ENCODE results near the gene PDLIM7. TPM values are rescaled to one million over a fixed set of nuclear protein-coding genes. Genes with fewer than 3 reads are reported as not detected.

The PDLIM7 gene
- total RNA-seq, 1 donor, result 91.4 TPM

GRCh38 chr5:177524539-177524900, 27.1 kb upstream of the PDLIM7 start:
- DNase-seq (ENCODE audit: low read depth), result no peak
- no peak for TF ChIP-seq CTCF (IDR thresholded peaks at IDR 0.05; ENCODE audit: insufficient read depth, low read length)
- H3K4me3 ChIP-seq (ENCODE audit: low read depth, low read length), result no peak overlapping the region

GRCh38 chr5:177523711-177524538, 26.5 kb upstream of the PDLIM7 start:
- DNase-seq (ENCODE audit: low read depth), result no peak
- TF ChIP-seq CTCF (IDR thresholded peaks at IDR 0.05; ENCODE audit: insufficient read depth, low read length), result no peak
- no peak overlapping the region for H3K4me3 ChIP-seq (ENCODE audit: low read depth, low read length)

- no peak for DNase-seq (ENCODE audit: low read depth)
- TF ChIP-seq CTCF (IDR thresholded peaks at IDR 0.05; ENCODE audit: insufficient read depth, low read length), result no peak
- no peak overlapping the region for H3K4me3 ChIP-seq (ENCODE audit: low read depth, low read length)
Measured at GRCh38 chr5:177520916-177521513, 23.6 kb upstream of the PDLIM7 start.

GRCh38 chr5:177520271-177520670, 22.9 kb upstream of the PDLIM7 start:
- DNase-seq (ENCODE audit: low read depth), result no peak

GRCh38 chr5:177519463-177520235, 22.2 kb upstream of the PDLIM7 start:
- no peak for DNase-seq (ENCODE audit: low read depth)
- no peak overlapping the region for H3K4me3 ChIP-seq (ENCODE audit: low read depth, low read length)

More at GRCh38 chr5:177520271-177520670, 22.9 kb upstream of the PDLIM7 start:
- TF ChIP-seq CTCF (IDR thresholded peaks at IDR 0.05; ENCODE audit: insufficient read depth, low read length), result no peak
- H3K4me3 ChIP-seq (ENCODE audit: low read depth, low read length), result no peak overlapping the region

More at GRCh38 chr5:177519463-177520235, 22.2 kb upstream of the PDLIM7 start:
- TF ChIP-seq CTCF (IDR thresholded peaks at IDR 0.05; ENCODE audit: insufficient read depth, low read length), result no peak
